GM12878 (cell line): ENCODE results near the gene TMED10. TPM values are rescaled to one million over a fixed set of nuclear protein-coding genes. Genes with fewer than 3 reads are reported as not detected.

Experiments
- ATAC-seq: fragments of 200-7000 bp; cut with Tn5 transposase; 3 replicates; pipeline ENCODE4 v1.9.1; 2020; ENCODE audit warnings: mild to moderate bottlenecking, moderate library complexity
- BruUV-seq: library from RNA; stranded (reverse); fragments of 400-500 nt; replicated peaks from 2 replicates; lab custom pipeline; 2021; lab: Mats Ljungman, UMichigan
- CTCF ChIA-PET: fragments of 300-600 bp; sonication (Branson Sonifier 250); formaldehyde crosslinking; extraction: SDS; loops from one replicate; lab custom pipeline; 2021; ENCODE audit warnings: inconsistent platforms; lab: Yijun Ruan, JAX
- POLR2A ChIA-PET: fragments of 350-600 bp; formaldehyde crosslinking; extraction: SDS; loops from one replicate; lab custom pipeline; 2021; ENCODE audit warnings: inconsistent platforms; lab: Charles Lee
- RAD21 ChIA-PET: fragments of 300-600 bp; sonication (Branson Sonifier 250); formaldehyde crosslinking; loops from one replicate; lab custom pipeline; 2023; ENCODE audit warnings: antibody characterized with exemption; ENCODE audit not compliant: unreplicated experiment; lab: Charles Lee
- SMC1A ChIA-PET: fragments of 300-600 bp; sonication (Branson Sonifier 250); formaldehyde crosslinking; loops from one replicate; lab custom pipeline; 2023; ENCODE audit not compliant: unreplicated experiment, uncharacterized antibody; lab: Charles Lee
- DNase-seq: peaks from one replicate; pipeline ENCODE4 v3.0.0-alpha.2; 2011; ENCODE audit warnings: low read depth, low spot score
- FAIRE-seq: peaks from 3 replicates; lab custom pipeline; 2011; peaks lifted over from hg19 to GRCh38; lab: Jason Lieb, UNC
- H2AFZ ChIP-seq: 2 replicates; pipeline ENCODE4 v1.6.0; 2011; ENCODE audit warnings: low read depth, low read length, control low read depth; ENCODE audit not compliant: control insufficient read depth
- H3K27ac ChIP-seq: 2 replicates; pipeline ENCODE4 v1.5.1; 2011; ENCODE audit warnings: control low read depth; ENCODE audit not compliant: control insufficient read depth, insufficient read depth
- H3K27me3 ChIP-seq, 2 experiments: replicated peaks in 1 of 2; 2 replicates each; pipeline versions ENCODE4 v1.6.0 to v1.6.1; 2011; ENCODE audit warnings: low read length in 1 of 2; ENCODE audit not compliant: control insufficient read depth in 2 of 2, insufficient read depth in 2 of 2
- H3K36me3 ChIP-seq, 2 experiments: 2 replicates each; pipeline ENCODE4 v1.5.1; 2011; ENCODE audit warnings: low read length in 1 of 2; ENCODE audit not compliant: control insufficient read depth in 2 of 2, insufficient read depth in 2 of 2
- H3K4me1 ChIP-seq: 2 replicates; pipeline ENCODE4 v1.6.1; 2011; ENCODE audit warnings: mild to moderate bottlenecking, low read length, moderate library complexity, mixed read lengths; ENCODE audit not compliant: control insufficient read depth, insufficient read depth
- H3K4me2 ChIP-seq: 2 replicates; pipeline ENCODE4 v1.6.0; 2011; ENCODE audit warnings: control low read depth; ENCODE audit not compliant: control insufficient read depth, insufficient read depth
- H3K4me3 ChIP-seq: fragments of 200-600 bp; sonication (generic); 2 replicates; pipeline ENCODE4 v1.5.1; 2016
- H3K79me2 ChIP-seq: 2 replicates; pipeline ENCODE4 v1.6.0; 2011; ENCODE audit warnings: low read length; ENCODE audit not compliant: control insufficient read depth, insufficient read depth
- H3K9ac ChIP-seq: 2 replicates; pipeline ENCODE4 v1.8.0; 2011; ENCODE audit warnings: low read length, control low read depth, mixed read lengths; ENCODE audit not compliant: control insufficient read depth, insufficient read depth
- H3K9me3 ChIP-seq: replicated peaks from 3 replicates; pipeline ENCODE4 v1.5.1; 2011; ENCODE audit warnings: mild to moderate bottlenecking, low read length; ENCODE audit not compliant: control insufficient read depth, insufficient read depth
- H4K20me1 ChIP-seq: 2 replicates; pipeline ENCODE4 v1.6.0; 2011; ENCODE audit not compliant: control insufficient read depth, insufficient read depth
- ASH2L ChIP-seq: fragments of 300-600, 200-600 bp; sonication (generic); IDR thresholded peaks from 2 replicates; pipeline ENCODE4 v1.6.1; 2017; ENCODE audit warnings: low read depth, mild to moderate bottlenecking, borderline replicate concordance
- EZH2 ChIP-seq: IDR thresholded peaks from 2 replicates; pipeline ENCODE4 v1.6.1; 2012; ENCODE audit warnings: low read depth, mild to moderate bottlenecking, control low read depth, inconsistent platforms, low read length, borderline replicate concordance; ENCODE audit not compliant: control insufficient read depth
- FOXM1 ChIP-seq: IDR thresholded peaks from 2 replicates; pipeline ENCODE4 v1.6.1; 2012; ENCODE audit warnings: low read depth, mild to moderate bottlenecking, inconsistent platforms, low read length, moderate library complexity
- MAX ChIP-seq: IDR thresholded peaks from 2 replicates; pipeline ENCODE4 v1.6.1; 2012; ENCODE audit warnings: low read depth, low read length, improper control_type of control experiment
- RELA ChIP-seq: fragments of 450-650 bp; IDR thresholded peaks from 2 replicates; pipeline ENCODE4 v1.8.0; 2014; ENCODE audit warnings: borderline replicate concordance; ENCODE audit not compliant: partially characterized antibody
- STAT3 ChIP-seq: IDR thresholded peaks from 2 replicates; pipeline ENCODE4 v1.6.1; 2011; ENCODE audit warnings: low read depth, low read length, improper control_type of control experiment
- TCF7 ChIP-seq: IDR thresholded peaks from 2 replicates; pipeline ENCODE4 v1.6.1; 2014; ENCODE audit warnings: antibody characterized with exemption, borderline replicate concordance
- WGBS: methylation state at CpG from one replicate; pipeline ENCODE4 v1.1.6; 2016; ENCODE audit warnings: low lambda C conversion rate; ENCODE audit not compliant: insufficient replicate concordance, insufficient coverage; ENCODE audit errors: missing lambda C conversion rate; 5-methylcytosine and 5-hydroxymethylcytosine counted together
- in situ Hi-C: fragments of 300-500 bp; cut with MboI; formaldehyde crosslinking; loops from 9 replicates; pipeline ENCODE4 v1.14.3; 2018; ENCODE audit warnings: mixed read lengths
- intact Hi-C: fragments of 100-400 bp; cut with micrococcal nuclease; formaldehyde crosslinking; loops from one replicate; pipeline ENCODE4 v1.14.2; 2022; ENCODE audit not compliant: unreplicated experiment
- polyA plus RNA-seq, 11 experiments: library from polyadenylated mRNA; depleted of rRNA in 4 of 11; unstranded in 6 of 11; stranded (reverse) in 5 of 11; fragments of >200 nt; fragmentation: Nextera tagmentation in 4 of 11; fragmentation: Illumina TruSeq in 1 of 11; extraction: Ambion mirVana in 4 of 11; extraction: Trizol in 1 of 11; gene quantifications; 1 replicate in 1 of 11; 2 replicates in 10 of 11; pipeline versions ENCODE4 v1.2.1 to v1.2.3, GENCODE V29; 2011 to 2016; ENCODE audit warnings: inconsistent platforms in 2 of 11, missing spikeins in 2 of 11, low read depth in 1 of 11
- total RNA-seq, 4 experiments: library from RNA; depleted of rRNA in 3 of 4; stranded (reverse); fragments of >200 nt in 3 of 4; fragmentation: Illumina TruSeq in 1 of 4; extraction: Trizol in 1 of 4; gene quantifications; 2 replicates each; pipeline versions ENCODE4 v1.2.1 to v1.2.3, GENCODE V29; 2013 to 2021
- TF ChIP-seq, protein P1 (sequence below): IDR thresholded peaks from 2 replicates; pipeline ENCODE4 v1.6.1; 2012; ENCODE audit warnings: improper control_type of control experiment, low read depth, low read length; ENCODE audit not compliant: insufficient replicate concordance
- TF ChIP-seq, protein P2 (sequence below): fragments of 450-650 bp; IDR thresholded peaks from 2 replicates; pipeline ENCODE4 v1.6.1; 2017; ENCODE audit warnings: mild to moderate bottlenecking, moderate library complexity

Gene TMED10
- total and polyA plus RNA-seq, 10 of the 15 experiments (the other 5 are each of a cell fraction or from before 2014, with no cell fraction given): 99.8 to 270 (median 180) TPM

GRCh38 chr14:75107186-75107585, 69.2 kb downstream of the TMED10 start:
- Histone ChIP-seq H3K9me3 (no peaks in the 10 kb centered on the region), H3K4me2 (no peak overlapping the region), H3K36me3 (peaks cover 1 to 31% of the 10 kb centered on the region in 2 experiments; a peak in 3 of 4 replicates), H4K20me1 (no peaks in the 10 kb centered on the region), H3K4me1 (no peaks in the 10 kb centered on the region), H2AFZ (no peak overlapping the region), H3K4me3 (no peak overlapping the region), H3K27me3 (no peaks in the 10 kb centered on the region), H3K9ac (no peak overlapping the region), H3K79me2 (no peaks in the 10 kb centered on the region), H3K27ac (no peak overlapping the region)
- in situ Hi-C loops (no loop called here), intact Hi-C loops (no loop called here)
- 63% methylated on average over 3 of the region's 3 CpGs for WGBS
- no TSS peak for BruUV-seq
- no peak for TF ChIP-seq STAT3
- TF ChIP-seq MAX: no peak
- no peak for TF ChIP-seq ASH2L
- no peak for TF ChIP-seq FOXM1
- TF ChIP-seq, protein P1, sequence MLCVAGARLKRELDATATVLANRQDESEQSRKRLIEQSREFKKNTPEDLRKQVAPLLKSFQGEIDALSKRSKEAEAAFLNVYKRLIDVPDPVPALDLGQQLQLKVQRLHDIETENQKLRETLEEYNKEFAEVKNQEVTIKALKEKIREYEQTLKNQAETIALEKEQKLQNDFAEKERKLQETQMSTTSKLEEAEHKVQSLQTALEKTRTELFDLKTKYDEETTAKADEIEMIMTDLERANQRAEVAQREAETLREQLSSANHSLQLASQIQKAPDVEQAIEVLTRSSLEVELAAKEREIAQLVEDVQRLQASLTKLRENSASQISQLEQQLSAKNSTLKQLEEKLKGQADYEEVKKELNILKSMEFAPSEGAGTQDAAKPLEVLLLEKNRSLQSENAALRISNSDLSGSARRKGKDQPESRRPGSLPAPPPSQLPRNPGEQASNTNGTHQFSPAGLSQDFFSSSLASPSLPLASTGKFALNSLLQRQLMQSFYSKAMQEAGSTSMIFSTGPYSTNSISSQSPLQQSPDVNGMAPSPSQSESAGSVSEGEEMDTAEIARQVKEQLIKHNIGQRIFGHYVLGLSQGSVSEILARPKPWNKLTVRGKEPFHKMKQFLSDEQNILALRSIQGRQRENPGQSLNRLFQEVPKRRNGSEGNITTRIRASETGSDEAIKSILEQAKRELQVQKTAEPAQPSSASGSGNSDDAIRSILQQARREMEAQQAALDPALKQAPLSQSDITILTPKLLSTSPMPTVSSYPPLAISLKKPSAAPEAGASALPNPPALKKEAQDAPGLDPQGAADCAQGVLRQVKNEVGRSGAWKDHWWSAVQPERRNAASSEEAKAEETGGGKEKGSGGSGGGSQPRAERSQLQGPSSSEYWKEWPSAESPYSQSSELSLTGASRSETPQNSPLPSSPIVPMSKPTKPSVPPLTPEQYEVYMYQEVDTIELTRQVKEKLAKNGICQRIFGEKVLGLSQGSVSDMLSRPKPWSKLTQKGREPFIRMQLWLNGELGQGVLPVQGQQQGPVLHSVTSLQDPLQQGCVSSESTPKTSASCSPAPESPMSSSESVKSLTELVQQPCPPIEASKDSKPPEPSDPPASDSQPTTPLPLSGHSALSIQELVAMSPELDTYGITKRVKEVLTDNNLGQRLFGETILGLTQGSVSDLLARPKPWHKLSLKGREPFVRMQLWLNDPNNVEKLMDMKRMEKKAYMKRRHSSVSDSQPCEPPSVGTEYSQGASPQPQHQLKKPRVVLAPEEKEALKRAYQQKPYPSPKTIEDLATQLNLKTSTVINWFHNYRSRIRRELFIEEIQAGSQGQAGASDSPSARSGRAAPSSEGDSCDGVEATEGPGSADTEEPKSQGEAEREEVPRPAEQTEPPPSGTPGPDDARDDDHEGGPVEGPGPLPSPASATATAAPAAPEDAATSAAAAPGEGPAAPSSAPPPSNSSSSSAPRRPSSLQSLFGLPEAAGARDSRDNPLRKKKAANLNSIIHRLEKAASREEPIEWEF: no peak
- TF ChIP-seq, protein P2, sequence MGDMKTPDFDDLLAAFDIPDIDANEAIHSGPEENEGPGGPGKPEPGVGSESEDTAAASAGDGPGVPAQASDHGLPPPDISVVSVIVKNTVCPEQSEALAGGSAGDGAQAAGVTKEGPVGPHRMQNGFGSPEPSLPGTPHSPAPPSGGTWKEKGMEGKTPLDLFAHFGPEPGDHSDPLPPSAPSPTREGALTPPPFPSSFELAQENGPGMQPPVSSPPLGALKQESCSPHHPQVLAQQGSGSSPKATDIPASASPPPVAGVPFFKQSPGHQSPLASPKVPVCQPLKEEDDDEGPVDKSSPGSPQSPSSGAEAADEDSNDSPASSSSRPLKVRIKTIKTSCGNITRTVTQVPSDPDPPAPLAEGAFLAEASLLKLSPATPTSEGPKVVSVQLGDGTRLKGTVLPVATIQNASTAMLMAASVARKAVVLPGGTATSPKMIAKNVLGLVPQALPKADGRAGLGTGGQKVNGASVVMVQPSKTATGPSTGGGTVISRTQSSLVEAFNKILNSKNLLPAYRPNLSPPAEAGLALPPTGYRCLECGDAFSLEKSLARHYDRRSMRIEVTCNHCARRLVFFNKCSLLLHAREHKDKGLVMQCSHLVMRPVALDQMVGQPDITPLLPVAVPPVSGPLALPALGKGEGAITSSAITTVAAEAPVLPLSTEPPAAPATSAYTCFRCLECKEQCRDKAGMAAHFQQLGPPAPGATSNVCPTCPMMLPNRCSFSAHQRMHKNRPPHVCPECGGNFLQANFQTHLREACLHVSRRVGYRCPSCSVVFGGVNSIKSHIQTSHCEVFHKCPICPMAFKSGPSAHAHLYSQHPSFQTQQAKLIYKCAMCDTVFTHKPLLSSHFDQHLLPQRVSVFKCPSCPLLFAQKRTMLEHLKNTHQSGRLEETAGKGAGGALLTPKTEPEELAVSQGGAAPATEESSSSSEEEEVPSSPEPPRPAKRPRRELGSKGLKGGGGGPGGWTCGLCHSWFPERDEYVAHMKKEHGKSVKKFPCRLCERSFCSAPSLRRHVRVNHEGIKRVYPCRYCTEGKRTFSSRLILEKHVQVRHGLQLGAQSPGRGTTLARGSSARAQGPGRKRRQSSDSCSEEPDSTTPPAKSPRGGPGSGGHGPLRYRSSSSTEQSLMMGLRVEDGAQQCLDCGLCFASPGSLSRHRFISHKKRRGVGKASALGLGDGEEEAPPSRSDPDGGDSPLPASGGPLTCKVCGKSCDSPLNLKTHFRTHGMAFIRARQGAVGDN: no peak
- no peak for TF ChIP-seq RELA
- TF ChIP-seq TCF7: no peak
- no peak for TF ChIP-seq EZH2
- no peak for ATAC-seq
- ChIA-PET RAD21 (interaction anchor here (0.7 to 2.1 kb wide), 2 partner anchors 17 to 247 kb away, joined by 3 to 6 read pairs; no protein-coding TSS in a partner anchor), SMC1A (interaction anchor here (0.6 to 1.2 kb wide), 4 partner anchors 11 to 665 kb away, joined by 3 read pairs; no protein-coding TSS in a partner anchor), CTCF (no interaction called here), POLR2A (no interaction called here)
- no peak for FAIRE-seq
- no peak for DNase-seq
